ENCODE data around the gene TMEM74B. TPM values are rescaled to one million over a fixed set of nuclear protein-coding genes. Genes with fewer than 3 reads are reported as not detected.

The TMEM74B gene
- total and polyA plus RNA-seq, 2 donors (not counting 1 experiment from before 2014, with no cell fraction given) = 0.42 to 1.4 TPM

- ATAC-seq (ENCODE audit: low read depth) = no peak
These were observed 15.6 kb downstream of the TMEM74B start for GRCh38 chr20:1169224-1169623.

More at GRCh38 chr20:1169224-1169623, 15.6 kb downstream of the TMEM74B start:
- Histone ChIP-seq H3K4me1 (ENCODE audit: control insufficient read depth in 2 of 2, insufficient read depth in 2 of 2, low read length in 2 of 2) (no peaks in the 10 kb centered on the region), H3K4me3 (ENCODE audit: control extremely low read depth in 1 of 5, extremely low read depth in 1 of 5, insufficient read depth in 1 of 5, low read depth in 2 of 5, low read length in 4 of 5) (no peak overlapping the region), H2AFZ (ENCODE audit: insufficient read depth, low read depth, low read length, poor library complexity, severe bottlenecking) (no peak overlapping the region), H3K79me2 (ENCODE audit: control insufficient read depth, insufficient read depth, low read length) (no peaks in the 10 kb centered on the region), H3K9me3 (ENCODE audit: control extremely low read depth in 1 of 3, control insufficient read depth in 2 of 3, insufficient read depth in 1 of 3, low read length in 2 of 3) (no peaks in the 10 kb centered on the region), H3K4me2 (replicated peaks; ENCODE audit: low read depth, low read length, poor library complexity, severe bottlenecking) (no peak overlapping the region), H3K36me3 (replicated peaks in 1 of 2; ENCODE audit: control extremely low read depth in 1 of 2, control insufficient read depth in 1 of 2, extremely low read depth in 1 of 2, insufficient read depth in 2 of 2, low read length in 1 of 2) (peaks cover 5 to 84% of the 10 kb centered on the region in 2 experiments), H3K9ac (ENCODE audit: low read length) (no peak overlapping the region), H4K20me1 (ENCODE audit: control insufficient read depth, insufficient read depth, low read length, poor library complexity, severe bottlenecking) (no peaks in the 10 kb centered on the region), H3K27me3 (replicated peaks in 1 of 4; ENCODE audit: control extremely low read depth in 1 of 4, control insufficient read depth in 3 of 4, insufficient read depth in 4 of 4, low read length in 3 of 4) (no peaks in the 10 kb centered on the region), H3K27ac (ENCODE audit: low read length in 2 of 2) (no peak overlapping the region)
- TF ChIP-seq EZH2 (IDR thresholded peaks at IDR 0.05; ENCODE audit: borderline replicate concordance, insufficient read depth, low read depth, low read length, poor library complexity, severe bottlenecking) (no peak), CTCF (IDR thresholded peaks at IDR 0.05) (no peak)
- H3K4me1 Mint-ChIP-seq = peaks cover 2% of the 10 kb centered on the region
- ChIA-PET POLR2A (no interaction called here), CTCF (no interaction called here)
- DNase-seq = no peak
- H3K27me3 Mint-ChIP-seq = no peaks in the 10 kb centered on the region
- 100% methylated on average over 5 of the region's 5 CpGs for WGBS (ENCODE audit: insufficient coverage)
- intact Hi-C loops (cut with micrococcal nuclease) = no loop called here
- H3K27ac Mint-ChIP-seq = no peak overlapping the region
- H3K4me3 Mint-ChIP-seq = no peak overlapping the region
- H3K9me3 Mint-ChIP-seq (ENCODE audit: insufficient read depth) = no peaks in the 10 kb centered on the region
